ENCODE measurements around the gene LCOR. TPM values are rescaled to one million over a fixed set of nuclear protein-coding genes. Genes with fewer than 3 reads are reported as not detected.

LCOR gene
- total RNA-seq, 4 donors from 2014 or later, result 19.8 to 25.1 (median 21.7) TPM

GRCh38 chr10:96959733-96960132 lies 127.6 kb downstream of the LCOR start:
- 56 to 59% methylated on average over 1 of the region's 1 CpG for WGBS, 2 donors
- no peaks in the 10 kb centered on the region for H3K27me3 ChIP-seq
- H3K4me3 ChIP-seq, result no peak overlapping the region
- no peak for TF ChIP-seq CTCF (IDR thresholded peaks at IDR 0.05)
- TF ChIP-seq EP300 (IDR thresholded peaks at IDR 0.05), result no peak
- TF ChIP-seq POLR2A (IDR thresholded peaks at IDR 0.05), result no peak
- H3K36me3 ChIP-seq, result peaks cover 0 to 18% (median 0%) of the 10 kb centered on the region in 3 donors
- H3K27ac ChIP-seq, result no peak overlapping the region
- H3K9me3 ChIP-seq, result no peaks in the 10 kb centered on the region
- H3K4me1 ChIP-seq, result peaks cover 0 to 34% (median 2%) of the 10 kb centered on the region in 4 donors
- no peak for DNase-seq (ENCODE audit: low spot score in 2 of 2)

GRCh38 chr10:96960872-96961271 lies 128.8 kb downstream of the LCOR start:
- Histone ChIP-seq H3K27ac (no peak overlapping the region), H3K4me1 (peaks cover 0 to 27% (median 2%) of the 10 kb centered on the region in 4 donors), H3K4me3 (no peak overlapping the region), H3K9me3 (no peaks in the 10 kb centered on the region), H3K27me3 (no peaks in the 10 kb centered on the region), H3K36me3 (peaks cover 0 to 7% (median 0%) of the 10 kb centered on the region in 3 donors)
- 87 to 88% methylated on average over 2 of the region's 2 CpGs for WGBS, 2 donors
- no peak for DNase-seq (ENCODE audit: low spot score in 2 of 2)
- TF ChIP-seq POLR2A (IDR thresholded peaks at IDR 0.05), result no peak
- TF ChIP-seq CTCF (IDR thresholded peaks at IDR 0.05), result no peak
- TF ChIP-seq EP300 (IDR thresholded peaks at IDR 0.05), result no peak

- Histone ChIP-seq H3K9me3 (no peaks in the 10 kb centered on the region), H3K4me3 (no peak overlapping the region), H3K4me1 (peaks cover 0 to 20% (median 2%) of the 10 kb centered on the region in 4 donors), H3K27me3 (no peaks in the 10 kb centered on the region), H3K36me3 (peaks cover 0 to 10% (median 0%) of the 10 kb centered on the region in 3 donors), H3K27ac (peak overlapping the region in 3 of 4 donors; percentile 29 to 38 (median 29))
- 36 to 52% methylated on average over 2 of the region's 2 CpGs for WGBS, 2 donors
- TF ChIP-seq EP300 (IDR thresholded peaks at IDR 0.05), result no peak
- TF ChIP-seq CTCF (IDR thresholded peaks at IDR 0.05), result no peak
- TF ChIP-seq POLR2A (IDR thresholded peaks at IDR 0.05), result no peak
- DNase-seq (ENCODE audit: low spot score in 2 of 2), result no peak
These were observed 132.0 kb downstream of the LCOR start for GRCh38 chr10:96964131-96964530.

GRCh38 chr10:96967847-96968246 lies 135.7 kb downstream of the LCOR start:
- Histone ChIP-seq H3K4me1 (peaks cover 0 to 7% (median 0%) of the 10 kb centered on the region in 4 donors), H3K27me3 (no peaks in the 10 kb centered on the region), H3K27ac (no peak overlapping the region), H3K9me3 (no peaks in the 10 kb centered on the region), H3K36me3 (peaks cover 0 to 6% (median 0%) of the 10 kb centered on the region in 3 donors), H3K4me3 (no peak overlapping the region)
- DNase-seq (ENCODE audit: low spot score in 2 of 2), result no peak
- TF ChIP-seq EP300 (IDR thresholded peaks at IDR 0.05) (no peak), POLR2A (IDR thresholded peaks at IDR 0.05) (no peak), CTCF (IDR thresholded peaks at IDR 0.05) (no peak)

GRCh38 chr10:96968682-96969423 lies 136.8 kb downstream of the LCOR start:
- H3K27ac ChIP-seq, result no peak overlapping the region
- DNase-seq (ENCODE audit: low spot score in 2 of 2), result no peak
- no peaks in the 10 kb centered on the region for H3K4me1 ChIP-seq
- WGBS, 2 donors, result 95 to 96% methylated on average over 5 of the region's 5 CpGs
- H3K4me3 ChIP-seq, result no peak overlapping the region
- H3K36me3 ChIP-seq, result peaks cover 0 to 6% (median 0%) of the 10 kb centered on the region in 3 donors
- no peaks in the 10 kb centered on the region for H3K27me3 ChIP-seq
- H3K9me3 ChIP-seq, result no peaks in the 10 kb centered on the region
- TF ChIP-seq EP300 (IDR thresholded peaks at IDR 0.05), result no peak
- TF ChIP-seq POLR2A (IDR thresholded peaks at IDR 0.05), result no peak
- TF ChIP-seq CTCF (IDR thresholded peaks at IDR 0.05), result no peak
